GM21619 (cell line): Measurements from ENCODE around the gene DOCK2.

Experiments
- ATAC-seq: cut with Tn5 transposase; IDR thresholded peaks from one replicate; pipeline ENCODE4 v1.9.1; 2021; ENCODE audit not compliant: unreplicated experiment

Gene DOCK2

GRCh38 chr5:169970911-169971765 is 334.1 kb downstream of the DOCK2 start:
- no peak for ATAC-seq

DNA sequence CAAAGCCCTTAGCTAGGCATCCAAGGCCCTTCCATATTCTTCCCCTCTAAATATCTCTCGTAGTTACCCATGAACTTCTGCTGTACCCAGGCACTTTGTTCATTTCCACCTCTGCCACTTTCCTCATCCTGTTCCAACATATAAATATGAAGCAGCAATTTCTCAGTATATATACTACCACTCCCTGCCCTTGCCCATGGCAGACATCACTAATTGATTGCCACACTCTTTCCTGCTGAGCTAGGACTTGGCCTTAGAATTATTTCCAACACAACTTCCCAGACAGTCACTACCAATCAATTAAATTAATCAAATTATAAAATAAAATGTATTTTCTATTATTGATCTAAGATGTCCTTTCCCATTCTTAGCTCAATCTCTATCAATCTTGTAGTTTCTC is 334.7 kb downstream of the DOCK2 start:
- ATAC-seq, result no peak

- ATAC-seq, result no peak
Measured at GRCh38 chr5:169973056-169973455, 336.0 kb downstream of the DOCK2 start.

- ATAC-seq, result no peak
Measured at GRCh38 chr5:169974121-169974770, 337.2 kb downstream of the DOCK2 start.

- no peak for ATAC-seq
Measured at GRCh38 chr5:169978714-169979113, 341.6 kb downstream of the DOCK2 start.

GRCh38 chr5:169979871-169980270 is 342.8 kb downstream of the DOCK2 start:
- ATAC-seq, result no peak

DNA sequence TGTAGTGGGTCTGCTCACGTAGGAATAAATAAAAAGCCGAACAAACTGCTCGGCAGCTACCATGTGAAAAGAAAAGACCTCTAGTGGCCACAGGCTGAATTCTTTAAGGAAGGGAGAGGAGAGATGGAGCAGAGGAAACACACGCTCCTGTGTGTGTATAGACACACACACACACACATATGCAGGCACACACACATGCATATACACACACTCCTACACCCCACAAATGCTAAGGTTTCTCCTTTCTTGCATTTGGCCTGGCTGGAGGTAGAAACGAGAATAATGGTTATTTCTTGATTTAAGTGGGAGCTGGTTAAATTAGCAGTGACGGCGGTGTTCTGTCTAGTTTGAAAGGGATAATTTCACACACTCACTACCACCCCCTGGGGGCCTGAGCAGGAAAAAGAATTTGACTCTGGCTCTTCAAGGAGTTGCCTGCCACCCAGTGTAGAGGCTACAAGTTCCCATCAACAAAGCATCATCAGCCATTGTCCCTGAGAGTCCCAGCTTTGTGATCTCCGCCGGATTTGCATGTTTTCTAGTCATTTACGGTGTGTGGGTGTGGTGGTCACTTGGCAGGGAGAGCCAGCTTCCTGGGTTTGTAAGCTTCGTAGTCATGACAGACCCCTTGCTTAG is 343.5 kb downstream of the DOCK2 start, which contains the start of gene INSYN2B:
Gene INSYN2B (minus strand): TSS at position 78 of the 636 bp plus-strand sequence. CDS start 96,597 bp downstream, outside the sequence.
- peak; percentile 70 for ATAC-seq

DNA sequence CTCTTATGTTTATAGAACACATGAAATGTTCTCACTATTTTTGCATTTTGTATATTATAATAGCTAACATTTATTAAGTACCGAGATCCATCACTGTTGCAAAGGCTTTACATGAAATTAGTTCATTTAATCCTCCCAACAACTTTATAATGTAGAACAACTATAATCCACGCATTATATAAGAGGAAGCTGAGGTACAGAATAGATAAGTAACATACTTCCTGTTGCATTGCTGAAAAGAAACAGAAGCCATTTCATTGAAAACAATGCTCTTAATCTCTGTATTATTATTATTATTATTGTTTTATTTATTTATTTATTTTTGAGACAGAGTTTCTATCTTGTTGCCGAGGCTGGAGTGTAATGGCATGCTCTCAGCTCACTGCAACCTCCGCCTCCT is 351.1 kb downstream of the DOCK2 start:
- ATAC-seq, result no peak

DNA sequence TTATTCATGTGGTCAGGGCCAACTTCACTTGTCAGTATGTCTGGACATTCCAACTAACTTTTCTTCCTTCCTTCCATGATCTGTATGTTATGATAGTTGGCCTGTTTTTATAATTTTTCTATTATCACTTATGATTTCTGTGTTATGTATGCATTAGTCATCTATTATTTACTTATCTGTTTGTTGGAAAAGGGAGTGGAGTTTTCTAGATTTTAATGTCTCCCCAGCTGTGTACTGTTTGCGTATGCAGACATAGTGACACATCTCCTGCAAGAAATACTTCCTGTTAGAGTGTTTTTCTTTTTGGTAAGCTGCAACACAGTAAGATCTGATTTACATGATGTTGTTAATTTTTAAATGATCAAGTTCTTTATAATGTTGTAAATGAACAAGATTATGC is 351.9 kb downstream of the DOCK2 start:
- no peak for ATAC-seq

GRCh38 chr5:169989365-169989764 is 352.3 kb downstream of the DOCK2 start:
- no peak for ATAC-seq

DNA sequence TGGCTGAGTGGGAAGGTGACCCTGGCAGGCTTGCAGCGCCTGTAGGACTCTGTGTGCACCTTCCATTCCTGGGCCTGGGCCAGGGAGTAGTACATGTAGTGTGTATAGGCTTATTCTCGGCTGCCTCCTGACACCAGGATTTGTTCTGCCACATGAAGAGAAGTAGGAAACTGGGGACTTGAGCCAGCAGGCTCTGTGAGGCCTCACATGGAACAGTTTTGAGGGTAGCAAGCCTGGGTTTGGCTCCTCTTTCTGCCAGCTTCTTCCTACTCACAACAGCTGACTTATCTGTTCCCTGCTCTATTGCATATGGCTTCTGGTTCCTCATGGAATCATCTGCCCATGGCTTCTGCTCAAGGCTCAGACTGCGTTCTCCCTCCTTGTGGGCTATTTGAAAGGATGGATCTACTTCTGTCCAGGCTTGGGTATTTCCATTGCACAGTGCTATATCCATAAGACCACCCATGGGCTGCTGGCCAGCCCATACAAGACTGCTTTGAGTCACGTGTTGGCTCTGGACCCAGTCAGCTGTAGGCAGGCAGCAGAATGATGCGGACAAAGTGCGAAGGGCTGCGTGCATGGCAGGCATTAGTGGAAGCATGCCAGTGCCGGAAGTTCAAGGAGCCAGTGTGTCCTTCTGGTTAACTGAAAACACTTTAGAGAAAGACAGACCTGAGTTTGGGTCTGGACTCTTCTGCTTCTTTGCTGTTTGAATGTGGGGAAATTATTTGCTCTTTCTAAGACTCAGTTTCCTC is 354.2 kb downstream of the DOCK2 start:
- no peak for ATAC-seq

DNA sequence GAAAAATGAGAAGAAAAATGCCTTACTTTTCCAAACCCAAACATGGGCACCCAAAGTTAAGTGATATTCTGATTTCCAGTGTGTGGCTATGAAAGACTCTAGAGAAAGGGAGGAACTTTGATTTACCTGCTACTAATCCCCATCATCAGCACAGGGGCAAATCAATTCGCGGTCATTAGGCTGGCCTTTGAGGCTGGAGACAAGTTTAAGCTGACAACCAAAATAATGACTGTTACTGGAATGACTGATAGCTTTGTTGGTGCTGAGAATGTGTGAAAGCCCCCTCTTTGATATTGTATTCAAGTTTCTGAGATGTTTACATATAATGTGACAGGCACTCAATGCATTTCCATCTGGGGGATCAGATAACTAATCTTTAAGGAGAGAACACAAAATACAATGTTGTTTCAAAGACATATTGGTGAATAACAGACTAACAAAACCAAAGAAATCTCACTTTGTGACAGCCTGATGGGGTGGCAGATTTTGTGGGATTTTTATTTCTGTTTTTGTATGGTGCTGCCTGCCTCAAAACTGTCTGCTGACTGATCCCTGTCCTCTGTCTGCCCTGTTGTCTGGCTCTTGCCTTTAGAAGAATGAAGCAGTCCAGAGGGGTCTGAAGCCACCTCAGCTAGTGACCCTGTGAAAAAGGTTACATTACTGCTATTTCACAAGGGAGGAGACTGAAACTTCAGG is 355.9 kb downstream of the DOCK2 start:
- ATAC-seq, result no peak

DNA sequence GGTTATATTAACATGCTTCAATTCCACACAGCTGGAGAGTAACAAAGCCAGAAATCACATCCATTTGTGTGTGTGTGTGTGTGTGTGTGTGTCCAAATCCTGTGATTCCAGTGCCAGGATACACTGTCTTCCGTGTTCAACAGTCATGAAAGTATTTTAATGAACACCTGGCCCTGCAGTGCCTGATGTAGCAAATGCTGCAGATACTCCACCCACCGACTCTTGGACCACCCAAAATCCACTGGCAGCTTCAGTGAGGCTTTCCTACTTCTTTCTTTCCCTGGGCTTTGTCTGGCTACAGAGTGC is 356.4 kb downstream of the DOCK2 start:
- ATAC-seq, result no peak

DNA sequence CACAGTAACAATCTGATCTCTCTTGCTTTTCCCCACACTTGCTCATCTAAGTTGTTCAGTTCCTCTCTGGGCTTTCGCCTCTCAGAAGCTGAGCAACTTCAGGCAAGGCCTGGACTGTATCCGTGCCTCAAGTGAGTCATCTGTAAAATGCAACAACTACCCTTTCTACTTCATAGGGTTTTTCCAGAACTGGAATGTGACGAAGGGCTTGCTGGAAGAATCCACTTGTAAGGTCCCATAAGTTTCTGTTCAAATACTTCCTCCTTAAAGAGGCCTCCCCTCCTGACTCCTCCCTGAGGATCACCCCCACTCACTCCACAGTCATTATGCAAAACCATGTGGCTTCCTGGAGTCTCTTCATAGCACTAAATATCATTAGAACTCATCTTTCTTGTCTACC is 360.7 kb downstream of the DOCK2 start:
- no peak for ATAC-seq

DNA sequence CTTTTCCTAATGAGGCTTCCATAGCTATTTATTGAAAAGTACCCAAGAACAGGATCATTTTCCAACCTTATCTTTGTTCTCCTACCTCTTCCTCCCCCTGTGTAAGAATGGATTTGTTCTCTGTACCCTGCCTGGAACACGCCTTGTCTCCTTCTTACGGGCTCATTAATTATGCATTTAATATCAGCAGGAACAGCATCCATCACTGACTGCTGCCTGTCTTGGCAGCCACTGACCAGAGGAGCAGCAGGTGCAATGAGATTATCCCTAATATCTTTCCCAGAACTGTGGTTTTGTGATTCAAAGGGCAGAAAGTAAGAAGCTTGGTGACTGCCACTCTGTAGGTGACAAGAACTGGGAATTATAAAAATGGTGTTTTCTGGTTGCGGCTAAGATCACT is 362.5 kb downstream of the DOCK2 start:
- no peak for ATAC-seq

- ATAC-seq, result no peak
Measured at GRCh38 chr5:170000155-170000554, 363.1 kb downstream of the DOCK2 start.

DNA sequence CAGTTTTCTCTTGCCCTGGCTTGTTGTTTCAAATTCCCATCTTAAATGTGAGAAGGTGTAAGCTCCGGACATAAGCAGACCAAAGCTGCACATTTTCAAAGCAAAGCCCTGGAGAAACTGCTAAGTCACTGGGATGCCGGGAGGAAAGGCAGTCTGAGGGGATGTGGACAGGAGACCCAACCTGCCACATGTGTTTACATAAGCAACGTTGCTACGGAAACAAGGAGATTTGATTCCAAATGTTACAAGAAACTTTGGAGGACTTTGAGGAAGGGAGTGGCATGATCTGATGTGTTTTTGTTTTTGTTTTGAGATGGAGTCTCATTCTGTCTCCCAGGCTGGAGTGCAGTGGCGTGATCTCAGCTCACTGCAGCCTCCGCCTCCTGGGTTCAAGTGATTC is 368.9 kb downstream of the DOCK2 start:
- no peak for ATAC-seq

- ATAC-seq, result no peak
Measured at GRCh38 chr5:170008376-170008775, 371.3 kb downstream of the DOCK2 start.

GRCh38 chr5:170010595-170010994 is 373.5 kb downstream of the DOCK2 start:
- ATAC-seq, result no peak

DNA sequence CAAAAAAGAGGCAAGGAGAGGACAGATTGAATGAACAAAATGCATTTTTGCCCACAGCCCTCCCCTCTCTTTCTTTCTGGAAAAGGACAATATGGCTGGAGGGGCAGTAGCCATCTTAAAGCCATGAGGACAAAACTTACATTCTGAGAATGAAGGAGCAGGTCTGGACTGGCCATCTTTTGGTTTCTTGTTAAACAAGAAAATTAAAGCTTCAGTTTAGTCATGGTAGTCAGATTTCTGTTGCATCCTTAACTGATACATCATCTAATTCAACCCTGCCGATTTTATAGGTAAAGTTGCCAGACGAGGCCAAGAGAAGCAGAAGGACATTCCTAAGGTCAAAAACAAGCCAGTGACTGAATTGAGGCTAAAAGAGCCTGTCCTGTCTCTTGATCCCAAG is 374.7 kb downstream of the DOCK2 start:
- ATAC-seq, result no peak

GRCh38 chr5:170012622-170013021 is 375.5 kb downstream of the DOCK2 start:
- no peak for ATAC-seq
